ENCODE measurements around the gene CPNE5. TPM values are rescaled to one million over a fixed set of nuclear protein-coding genes. Genes with fewer than 3 reads are reported as not detected.

Gene CPNE5
- total RNA-seq, 1 experiment from 2014 or later = 0.44 TPM

- CTCF ChIA-PET = no interaction called here
- H3K9me3 ChIP-seq (ENCODE audit: control insufficient read depth, insufficient read depth, low read depth, low read length) = no peaks in the 10 kb centered on the region
- TF ChIP-seq TCF7L2 (IDR thresholded peaks at IDR 0.05; ENCODE audit: low read depth, low read length) (no peak), CTCF (IDR thresholded peaks at IDR 0.05) (no peak), SIN3A (IDR thresholded peaks at IDR 0.05; ENCODE audit: borderline replicate concordance, insufficient read depth, low read depth, low read length) (no peak), REST (IDR thresholded peaks at IDR 0.05; ENCODE audit: insufficient read depth in 1 of 2, low read depth in 2 of 2, low read length in 1 of 2) (no peak), POLR2AphosphoS5 (IDR thresholded peaks at IDR 0.05; ENCODE audit: low read depth, low read length) (no peak)
- ATAC-seq (no peak), DNase-seq (ENCODE audit: low read depth, low spot score) (no peak)
- H3K27ac ChIP-seq (ENCODE audit: low read length) = no peak overlapping the region
- no peaks in the 10 kb centered on the region for H3K36me3 ChIP-seq (ENCODE audit: control insufficient read depth, insufficient read depth, low read length)
- no peaks in the 10 kb centered on the region for H3K4me1 ChIP-seq (ENCODE audit: control insufficient read depth, insufficient read depth, low read length)
- intact Hi-C loops (cut with micrococcal nuclease; ENCODE audit: unreplicated experiment) (no loop called here), in situ Hi-C loops (cut with HindIII; ENCODE audit: low pct_unique_long_range_greater_than_20kb, low sequenced_read_pairs) (no loop called here)
- BruUV-seq (replicated peaks) = no TSS peak
- POLR2A ChIA-PET = no interaction called here
- H3K27me3 ChIP-seq (ENCODE audit: control insufficient read depth, insufficient read depth, low read length) = no peaks in the 10 kb centered on the region
- H3K4me3 ChIP-seq (ENCODE audit: low read depth in 2 of 2, low read length in 2 of 2) = no peak overlapping the region
Measured at GRCh38 chr6:36729161-36729524, 110.1 kb downstream of the CPNE5 start.

GRCh38 chr6:36728289-36729160 is 110.7 kb downstream of the CPNE5 start:
- intact Hi-C loops (cut with micrococcal nuclease; ENCODE audit: unreplicated experiment) = no loop called here
- H3K9me3 ChIP-seq (ENCODE audit: control insufficient read depth, insufficient read depth, low read depth, low read length) = no peaks in the 10 kb centered on the region
- in situ Hi-C loops (cut with HindIII; ENCODE audit: low pct_unique_long_range_greater_than_20kb, low sequenced_read_pairs) = no loop called here
- no peak overlapping the region for H3K27ac ChIP-seq (ENCODE audit: low read length)
- no TSS peak for BruUV-seq (replicated peaks)
- ATAC-seq = no peak
- no peaks in the 10 kb centered on the region for H3K4me1 ChIP-seq (ENCODE audit: control insufficient read depth, insufficient read depth, low read length)
- H3K36me3 ChIP-seq (ENCODE audit: control insufficient read depth, insufficient read depth, low read length) = no peaks in the 10 kb centered on the region
- no peak for TF ChIP-seq SIN3A (IDR thresholded peaks at IDR 0.05; ENCODE audit: borderline replicate concordance, insufficient read depth, low read depth, low read length)
- no peak for TF ChIP-seq REST (IDR thresholded peaks at IDR 0.05; ENCODE audit: insufficient read depth in 1 of 2, low read depth in 2 of 2, low read length in 1 of 2)
- TF ChIP-seq POLR2AphosphoS5 (IDR thresholded peaks at IDR 0.05; ENCODE audit: low read depth, low read length) = no peak
- TF ChIP-seq CTCF (IDR thresholded peaks at IDR 0.05) = no peak
- no peaks in the 10 kb centered on the region for H3K27me3 ChIP-seq (ENCODE audit: control insufficient read depth, insufficient read depth, low read length)
- no peak for DNase-seq (ENCODE audit: low read depth, low spot score)
- ChIA-PET POLR2A (interaction anchor here (0.6 kb wide), 1 partner anchor 199 kb away, joined by 3 read pairs; no protein-coding TSS in a partner anchor), CTCF (no interaction called here)
- H3K4me3 ChIP-seq (ENCODE audit: low read depth in 2 of 2, low read length in 2 of 2) = no peak overlapping the region

Data from Panc1 (cell line).